Trophoblast cell (in vitro differentiated cells and primary cell): ENCODE measurements around the gene AACS. TPM values are rescaled to one million over a fixed set of nuclear protein-coding genes. Genes with fewer than 3 reads are reported as not detected.

Experiments
- DNase-seq, 2 donors: peaks; one replicate each; pipeline ENCODE4 v3.0.0-alpha.2; 2016
- H2AFZ ChIP-seq: 2 replicates; pipeline ENCODE4 v1.6.1; 2013; ENCODE audit warnings: low read length, moderate library complexity, mild to moderate bottlenecking; ENCODE audit not compliant: insufficient read depth, poor library complexity
- H2AK5ac ChIP-seq: 2 replicates; pipeline ENCODE4 v1.6.1; 2013; ENCODE audit warnings: mild to moderate bottlenecking, low read length
- H2BK120ac ChIP-seq: 2 replicates; pipeline ENCODE4 v1.6.1; 2013; ENCODE audit warnings: low read length, mild to moderate bottlenecking, moderate library complexity; ENCODE audit not compliant: insufficient read depth, poor library complexity
- H2BK12ac ChIP-seq: 2 replicates; pipeline ENCODE4 v1.6.1; 2013; ENCODE audit warnings: mild to moderate bottlenecking, low read length, moderate library complexity
- H2BK5ac ChIP-seq: 2 replicates; pipeline ENCODE4 v1.6.1; 2013; ENCODE audit warnings: low read length, low read depth, moderate library complexity, mild to moderate bottlenecking; ENCODE audit not compliant: poor library complexity
- H3K14ac ChIP-seq: 2 replicates; pipeline ENCODE4 v1.6.1; 2013; ENCODE audit warnings: mild to moderate bottlenecking, low read length
- H3K18ac ChIP-seq: 2 replicates; pipeline ENCODE4 v1.6.1; 2013; ENCODE audit warnings: mild to moderate bottlenecking, low read length
- H3K23ac ChIP-seq: 2 replicates; pipeline ENCODE4 v1.6.1; 2013; ENCODE audit warnings: low read length
- H3K27ac ChIP-seq: 2 replicates; pipeline ENCODE4 v1.5.1; 2013; ENCODE audit warnings: low read depth, mild to moderate bottlenecking, inconsistent platforms, low read length, moderate library complexity
- H3K27me3 ChIP-seq: 2 replicates; pipeline ENCODE4 v1.6.1; 2013; ENCODE audit warnings: inconsistent platforms, mild to moderate bottlenecking, low read length, moderate library complexity; ENCODE audit not compliant: insufficient read depth
- H3K36me3 ChIP-seq, 2 experiments: 1 replicate in 1 of 2; 2 replicates in 1 of 2; pipeline ENCODE4 v1.6.1; 2013; ENCODE audit warnings: low read length in 2 of 2, mild to moderate bottlenecking in 2 of 2, moderate library complexity in 1 of 2; ENCODE audit not compliant: insufficient read depth in 2 of 2, control insufficient read depth in 1 of 2
- H3K4ac ChIP-seq: 2 replicates; pipeline ENCODE4 v1.6.1; 2013; ENCODE audit warnings: low read depth, mild to moderate bottlenecking, low read length, moderate library complexity
- H3K4me1 ChIP-seq, 2 experiments: 1 replicate in 1 of 2; 2 replicates in 1 of 2; pipeline ENCODE4 v1.6.1; 2013; ENCODE audit warnings: low read length in 2 of 2, mild to moderate bottlenecking in 2 of 2, moderate library complexity in 1 of 2; ENCODE audit not compliant: insufficient read depth in 2 of 2, control insufficient read depth in 1 of 2
- H3K4me2 ChIP-seq: 2 replicates; pipeline ENCODE4 v1.6.1; 2013; ENCODE audit warnings: inconsistent platforms, mild to moderate bottlenecking, low read length, moderate library complexity
- H3K4me3 ChIP-seq: 2 replicates; pipeline ENCODE4 v1.5.1; 2013; ENCODE audit warnings: mild to moderate bottlenecking, low read depth, low read length, inconsistent platforms
- H3K79me1 ChIP-seq: one replicate; pipeline ENCODE4 v1.6.1; 2013; ENCODE audit warnings: low read length
- H3K79me2 ChIP-seq: 2 replicates; pipeline ENCODE4 v1.6.1; 2013; ENCODE audit warnings: low read length, mild to moderate bottlenecking; ENCODE audit not compliant: control insufficient read depth, insufficient read depth, poor library complexity
- H3K9ac ChIP-seq: 2 replicates; pipeline ENCODE4 v1.6.1; 2013; ENCODE audit warnings: mild to moderate bottlenecking, low read length
- H3K9me3 ChIP-seq: 2 replicates; pipeline ENCODE4 v1.6.1; 2013; ENCODE audit warnings: low read depth, mild to moderate bottlenecking, control low read depth, inconsistent platforms, low read length; ENCODE audit not compliant: insufficient read depth
- H4K12ac ChIP-seq: 2 replicates; pipeline ENCODE4 v1.6.1; 2013; ENCODE audit warnings: low read depth, mild to moderate bottlenecking, low read length, moderate library complexity
- H4K8ac ChIP-seq: 2 replicates; pipeline ENCODE4 v1.6.1; 2013; ENCODE audit warnings: low read depth, mild to moderate bottlenecking, low read length, moderate library complexity
- H4K91ac ChIP-seq: one replicate; pipeline ENCODE4 v1.6.1; 2013; ENCODE audit warnings: low read depth, mild to moderate bottlenecking, low read length, moderate library complexity
- WGBS: extraction: QIAGEN DNeasy Blood & Tissue Kit; methylation state at CpG from one replicate; pipeline ENCODE4 v1.1.7; 2013; ENCODE audit warnings: missing lambda C conversion rate; ENCODE audit not compliant: insufficient read length, insufficient coverage; ENCODE audit errors: extremely low coverage; 5-methylcytosine and 5-hydroxymethylcytosine counted together
- polyA plus RNA-seq: library from polyadenylated mRNA; stranded (reverse); fragments of 200-250 nt; gene quantifications from 2 replicates; pipeline ENCODE4 v1.2.3, GENCODE V29; 2013

The AACS gene, protein sequence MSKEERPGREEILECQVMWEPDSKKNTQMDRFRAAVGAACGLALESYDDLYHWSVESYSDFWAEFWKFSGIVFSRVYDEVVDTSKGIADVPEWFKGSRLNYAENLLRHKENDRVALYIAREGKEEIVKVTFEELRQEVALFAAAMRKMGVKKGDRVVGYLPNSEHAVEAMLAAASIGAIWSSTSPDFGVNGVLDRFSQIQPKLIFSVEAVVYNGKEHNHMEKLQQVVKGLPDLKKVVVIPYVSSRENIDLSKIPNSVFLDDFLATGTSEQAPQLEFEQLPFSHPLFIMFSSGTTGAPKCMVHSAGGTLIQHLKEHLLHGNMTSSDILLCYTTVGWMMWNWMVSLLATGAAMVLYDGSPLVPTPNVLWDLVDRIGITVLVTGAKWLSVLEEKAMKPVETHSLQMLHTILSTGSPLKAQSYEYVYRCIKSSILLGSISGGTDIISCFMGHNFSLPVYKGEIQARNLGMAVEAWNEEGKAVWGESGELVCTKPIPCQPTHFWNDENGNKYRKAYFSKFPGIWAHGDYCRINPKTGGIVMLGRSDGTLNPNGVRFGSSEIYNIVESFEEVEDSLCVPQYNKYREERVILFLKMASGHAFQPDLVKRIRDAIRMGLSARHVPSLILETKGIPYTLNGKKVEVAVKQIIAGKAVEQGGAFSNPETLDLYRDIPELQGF
- polyA plus RNA-seq: 10.6 and 10.7 TPM in 2 replicates

GRCh38 chr12:125065021-125065918 is at the start of gene AACS:
AACS (plus strand) TSS chr12:125065435; CDS start chr12:125065585, 150 bp downstream.
- Histone ChIP-seq H4K8ac (peak within 1 kb of the TSS; percentile 76), H3K9me3 (no peaks in the 10 kb centered on the region), H3K18ac (peak within 1 kb of the TSS; percentile 31), H2BK5ac (no peak within 1 kb of the TSS), H3K36me3 (no peaks in the 10 kb centered on the region), H4K91ac (peak within 1 kb of the TSS; percentile 9), H3K27ac (no peak within 1 kb of the TSS), H4K12ac (peak within 1 kb of the TSS; percentile 80), H3K27me3 (no peaks in the 10 kb centered on the region), H2AK5ac (peak within 1 kb of the TSS; percentile 31), H3K79me1 (peaks cover 5% of the 10 kb centered on the region), H3K79me2 (peaks cover 4% of the 10 kb centered on the region), H3K14ac (peak within 1 kb of the TSS; percentile 16), H3K4me1 (peaks cover 4 to 11% of the 10 kb centered on the region in 2 experiments), H3K4me2 (peak within 1 kb of the TSS; percentile 99), H3K9ac (peak within 1 kb of the TSS; percentile 8), H2BK120ac (peak within 1 kb of the TSS; percentile 50), H2AFZ (peak within 1 kb of the TSS; percentile 88), H3K4ac (peak within 1 kb of the TSS; percentile 47), H2BK12ac (no peak within 1 kb of the TSS), H3K23ac (no peak within 1 kb of the TSS), H3K4me3 (peak within 1 kb of the TSS; percentile 87)
- WGBS: no CpG with 5 or more reads among the region's 80 CpGs
- DNase-seq: peak; percentile 60 to 77

GRCh38 chr12:125015680-125016310 is 49.4 kb upstream of the AACS start:
- WGBS: no CpG with 5 or more reads among the region's 24 CpGs
- DNase-seq: peak; percentile 60 to 86
- Histone ChIP-seq H3K79me1 (no peaks in the 10 kb centered on the region), H2BK5ac (no peak overlapping the region), H3K23ac (no peak overlapping the region), H4K8ac (no peak overlapping the region), H3K36me3 (peaks cover 10 to 25% of the 10 kb centered on the region in 2 experiments), H3K9ac (no peak overlapping the region), H4K91ac (no peak overlapping the region), H2BK120ac (no peak overlapping the region), H3K27me3 (no peaks in the 10 kb centered on the region), H3K4me2 (no peak overlapping the region), H3K4me3 (no peak overlapping the region), H3K79me2 (no peaks in the 10 kb centered on the region), H3K4ac (no peak overlapping the region), H3K9me3 (no peaks in the 10 kb centered on the region), H3K18ac (no peak overlapping the region), H3K27ac (no peak overlapping the region), H3K4me1 (no peaks in the 10 kb centered on the region), H4K12ac (no peak overlapping the region), H2BK12ac (no peak overlapping the region), H2AK5ac (no peak overlapping the region), H3K14ac (no peak overlapping the region), H2AFZ (no peak overlapping the region)

DNA sequence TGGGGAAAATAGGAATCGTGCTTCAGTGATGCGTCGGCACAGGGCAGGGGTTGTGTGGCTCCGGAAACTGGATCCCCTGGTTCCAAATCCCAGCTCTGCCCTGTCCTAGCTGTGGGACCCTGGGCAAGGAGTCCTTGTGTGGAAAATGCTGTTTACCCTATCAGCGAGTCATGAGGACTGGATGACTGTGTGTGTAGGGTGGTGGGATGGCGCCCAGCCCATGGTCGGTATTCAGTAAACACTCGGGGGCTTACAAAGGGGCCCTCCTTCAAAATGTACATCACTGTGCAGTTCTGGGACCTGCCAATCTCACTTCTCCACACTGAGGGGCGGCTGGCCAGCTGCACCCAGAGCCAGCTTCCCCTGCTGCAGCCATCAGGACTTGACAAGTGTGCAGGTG is 47.4 kb upstream of the AACS start:
- Histone ChIP-seq H4K91ac (no peak overlapping the region), H2BK12ac (no peak overlapping the region), H2BK5ac (no peak overlapping the region), H3K36me3 (peaks cover 10 to 25% of the 10 kb centered on the region in 2 experiments), H3K23ac (no peak overlapping the region), H3K79me2 (no peaks in the 10 kb centered on the region), H3K4ac (no peak overlapping the region), H3K4me3 (no peak overlapping the region), H3K18ac (no peak overlapping the region), H3K9me3 (no peaks in the 10 kb centered on the region), H2AFZ (no peak overlapping the region), H3K79me1 (no peaks in the 10 kb centered on the region), H3K4me2 (no peak overlapping the region), H2BK120ac (no peak overlapping the region), H3K9ac (no peak overlapping the region), H3K27me3 (no peaks in the 10 kb centered on the region), H3K14ac (no peak overlapping the region), H4K8ac (no peak overlapping the region), H3K4me1 (no peaks in the 10 kb centered on the region), H4K12ac (no peak overlapping the region), H2AK5ac (no peak overlapping the region), H3K27ac (no peak overlapping the region)
- DNase-seq: no peak
- whole genome bisulfite sequencing: no CpG with 5 or more reads among the region's 9 CpGs

DNA sequence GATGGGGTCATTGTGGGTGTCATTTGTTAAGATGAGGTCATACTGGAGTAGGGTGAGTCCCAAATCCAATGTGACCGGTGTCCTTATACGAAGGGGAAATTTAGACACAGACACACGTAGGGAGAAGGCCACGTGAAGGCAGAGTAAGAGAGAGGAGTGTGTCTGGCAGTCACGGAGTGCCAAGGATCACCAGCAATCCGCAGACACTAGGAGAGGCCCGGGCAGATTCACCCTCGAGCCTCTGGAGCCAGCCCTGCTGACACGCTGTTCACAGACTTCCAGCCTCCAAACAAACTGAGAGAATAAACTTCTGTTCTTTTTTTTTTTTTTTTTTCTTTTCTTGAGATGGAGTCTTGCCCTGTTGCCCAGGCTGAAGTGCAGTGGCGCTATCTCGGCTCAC is 46.9 kb upstream of the AACS start:
- Histone ChIP-seq H3K27me3 (no peaks in the 10 kb centered on the region), H3K9me3 (no peaks in the 10 kb centered on the region), H2BK5ac (no peak overlapping the region), H3K27ac (no peak overlapping the region), H3K4me2 (no peak overlapping the region), H2BK120ac (no peak overlapping the region), H4K8ac (no peak overlapping the region), H3K4me1 (no peaks in the 10 kb centered on the region), H2AK5ac (no peak overlapping the region), H3K14ac (no peak overlapping the region), H2AFZ (no peak overlapping the region), H3K79me2 (no peaks in the 10 kb centered on the region), H3K36me3 (peaks cover 10 to 25% of the 10 kb centered on the region in 2 experiments), H3K79me1 (no peaks in the 10 kb centered on the region), H4K12ac (no peak overlapping the region), H4K91ac (no peak overlapping the region), H3K9ac (no peak overlapping the region), H3K4ac (no peak overlapping the region), H3K23ac (no peak overlapping the region), H3K18ac (no peak overlapping the region), H2BK12ac (no peak overlapping the region), H3K4me3 (no peak overlapping the region)
- WGBS: no CpG with 5 or more reads among the region's 11 CpGs
- no peak for DNase-seq
